ENCODE measurements around the gene PNPLA2.

PNPLA2 gene

GRCh38 chr11:853682-854448 is 35.2 kb downstream of the PNPLA2 start:
- no peak overlapping the region for H3K4me3 ChIP-seq (ENCODE audit: low read depth, low read length)
- TF ChIP-seq CTCF (IDR thresholded peaks at IDR 0.05; ENCODE audit: low read depth, low read length), result no peak

- no peak overlapping the region for H3K4me3 ChIP-seq (ENCODE audit: low read depth, low read length)
These were observed 36.1 kb downstream of the PNPLA2 start for GRCh38 chr11:854601-855329.

GRCh38 chr11:855330-855674 is 36.6 kb downstream of the PNPLA2 start:
- H3K4me3 ChIP-seq (ENCODE audit: low read depth, low read length), result no peak overlapping the region
- no peak for TF ChIP-seq CTCF (IDR thresholded peaks at IDR 0.05; ENCODE audit: low read depth, low read length)

More at GRCh38 chr11:854601-855329, 36.1 kb downstream of the PNPLA2 start:
- TF ChIP-seq CTCF (IDR thresholded peaks at IDR 0.05; ENCODE audit: low read depth, low read length), result no peak

GRCh38 chr11:855796-856195 is 37.1 kb downstream of the PNPLA2 start:
- no peak overlapping the region for H3K4me3 ChIP-seq (ENCODE audit: low read depth, low read length)
- no peak for TF ChIP-seq CTCF (IDR thresholded peaks at IDR 0.05; ENCODE audit: low read depth, low read length)

GRCh38 chr11:856397-856796 is 37.7 kb downstream of the PNPLA2 start:
- no peak for TF ChIP-seq CTCF (IDR thresholded peaks at IDR 0.05; ENCODE audit: low read depth, low read length)
- no peak overlapping the region for H3K4me3 ChIP-seq (ENCODE audit: low read depth, low read length)

- no peak for TF ChIP-seq CTCF (IDR thresholded peaks at IDR 0.05; ENCODE audit: low read depth, low read length)
These were observed 39.5 kb downstream of the PNPLA2 start for GRCh38 chr11:858053-858761.

More at GRCh38 chr11:858053-858761, 39.5 kb downstream of the PNPLA2 start:
- no peak overlapping the region for H3K4me3 ChIP-seq (ENCODE audit: low read depth, low read length)
